HepG2 (cell line): Measurements from ENCODE around the gene C1orf159.

ENCODE experiments used
- BRD4 ChIP-seq: sonication (generic); formaldehyde crosslinking; IDR thresholded peaks from 2 replicates; pipeline ENCODE4 v1.4.0; 2020; ENCODE audit warnings: missing genetic modification reagents
- CTCF ChIP-seq: sonication (generic); formaldehyde crosslinking; IDR thresholded peaks from 2 replicates; pipeline ENCODE4 v1.5.0; 2020; ENCODE audit warnings: mild to moderate bottlenecking, missing genetic modification reagents, moderate library complexity
- PRDM4 ChIP-seq: sonication (generic); formaldehyde crosslinking; IDR thresholded peaks from 2 replicates; pipeline ENCODE4 v1.9.0; 2021; ENCODE audit warnings: missing genetic modification reagents, borderline replicate concordance
- TARDBP ChIP-seq: sonication (generic); formaldehyde crosslinking; IDR thresholded peaks from 2 replicates; pipeline ENCODE4 v1.8.0; 2022; ENCODE audit warnings: mild to moderate bottlenecking, missing genetic modification reagents
- TCF12 ChIP-seq, 2 experiments: fragments of 450-650 bp in 1 of 2; sonication (generic) in 1 of 2; formaldehyde crosslinking in 1 of 2; IDR thresholded peaks; 2 replicates each; pipeline versions ENCODE4 v1.6.1 to v1.8.0; 2017 to 2022; ENCODE audit warnings: antibody characterized with exemption in 1 of 2, mild to moderate bottlenecking in 1 of 2, missing genetic modification reagents in 1 of 2, moderate library complexity in 1 of 2
- USF2 ChIP-seq, 2 experiments: sonication (generic) in 1 of 2; formaldehyde crosslinking in 1 of 2; IDR thresholded peaks; 2 replicates each; pipeline versions ENCODE4 v1.5.1 to v1.6.1; 2011 to 2020; ENCODE audit warnings: borderline replicate concordance in 1 of 2, low read depth in 1 of 2, low read length in 1 of 2, mild to moderate bottlenecking in 1 of 2, missing genetic modification reagents in 1 of 2, moderate library complexity in 1 of 2
- ZNF513 ChIP-seq: sonication (generic); formaldehyde crosslinking; conservative IDR thresholded peaks from 2 replicates; pipeline ENCODE4 v1.5.0; 2020; ENCODE audit warnings: missing genetic modification reagents
- ZNF629 ChIP-seq: sonication (generic); formaldehyde crosslinking; conservative IDR thresholded peaks from 2 replicates; pipeline ENCODE4 v1.5.0; 2020; ENCODE audit warnings: missing genetic modification reagents

- TF ChIP-seq USF2 (IDR thresholded peaks at IDR 0.05; ENCODE audit: low read depth, low read length) (no peak), USF2 (CRISPR knock-in tag; IDR thresholded peaks at IDR 0.05; ENCODE audit: borderline replicate concordance) (no peak), TCF12 (IDR thresholded peaks at IDR 0.05) (no peak), TCF12 (CRISPR knock-in tag; IDR thresholded peaks at IDR 0.05) (no peak), BRD4 (no peak), PRDM4 (CRISPR knock-in tag) (no peak), ZNF513 (CRISPR knock-in tag) (no peak), ZNF629 (CRISPR knock-in tag) (no peak), CTCF (no peak), TARDBP (CRISPR knock-in tag) (no peak)
These were observed 67.9 kb downstream of the C1orf159 start for GRCh38 chr1:1047963-1048362.
